CD4-positive, alpha-beta T cell treated with Interleukin-15 for 1 hour (primary cell): ENCODE data around the gene TMEM270.

Experiments
- DNase-seq: peaks from one replicate; pipeline ENCODE4 v3.0.0-alpha.2; 2020

Gene TMEM270

DNA sequence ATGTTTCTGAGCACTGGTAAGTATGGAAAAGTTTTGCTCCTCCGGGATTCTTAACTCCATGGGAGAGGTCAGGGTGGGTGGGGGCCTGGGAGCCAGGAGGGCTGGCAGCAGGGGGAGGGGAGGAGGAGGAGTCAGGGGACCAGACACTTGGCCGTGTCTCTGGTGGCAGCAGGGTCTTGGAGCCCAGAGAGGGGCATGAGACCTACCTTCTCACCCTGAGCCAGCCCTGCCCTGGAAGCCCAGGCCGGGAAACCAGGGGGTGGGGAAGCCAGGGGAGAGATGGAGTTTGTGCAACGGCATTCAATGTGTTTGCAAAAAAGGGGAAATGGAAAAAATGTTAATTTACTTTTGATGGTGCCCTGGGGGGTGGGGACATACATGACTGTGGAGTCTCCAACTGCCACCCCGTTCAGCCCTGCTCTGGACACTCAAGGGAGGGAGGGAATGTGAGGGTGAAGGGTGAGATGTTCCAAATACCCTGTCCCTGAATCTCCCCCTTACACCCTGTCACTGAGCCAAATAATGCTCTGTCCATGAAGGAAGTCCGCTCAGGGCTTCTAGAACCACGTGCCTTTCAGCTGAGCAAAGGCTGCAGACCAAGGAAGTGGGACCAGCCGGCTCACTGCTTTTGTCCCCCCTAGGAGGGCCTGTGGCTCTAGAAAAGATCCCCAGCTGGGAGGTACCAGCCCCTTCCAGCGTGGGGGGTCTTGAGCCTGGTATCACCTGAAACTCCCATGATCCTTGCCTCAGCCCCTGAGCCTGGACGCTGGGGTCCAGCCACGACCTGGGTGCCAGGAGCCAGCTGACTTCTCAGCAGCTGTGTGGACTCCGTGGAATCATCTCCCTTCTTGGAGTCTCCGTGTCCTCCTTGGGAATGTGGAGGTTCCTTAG lies 48.3 kb downstream of the TMEM270 start:
- no peak for DNase-seq

DNA sequence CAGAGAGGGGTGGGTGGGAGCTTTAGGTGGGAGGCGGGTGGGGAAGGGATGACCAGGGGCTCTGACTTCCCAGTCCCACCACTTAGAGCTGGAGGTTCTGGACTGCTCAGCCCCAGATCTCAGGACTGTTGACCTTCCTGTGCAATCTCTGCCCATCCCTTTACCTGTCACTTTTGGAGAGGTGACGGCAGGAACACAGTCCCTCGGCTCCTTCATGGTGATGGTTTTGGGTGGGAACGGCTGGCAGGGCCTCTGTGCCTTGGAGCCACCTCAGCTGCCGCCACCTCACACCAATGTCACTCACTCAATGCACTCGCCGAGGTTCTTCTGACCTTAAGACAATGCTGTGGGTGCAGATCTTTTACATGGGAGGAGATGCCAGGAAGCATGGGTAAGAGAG lies 49.0 kb downstream of the TMEM270 start:
- DNase-seq: no peak

DNA sequence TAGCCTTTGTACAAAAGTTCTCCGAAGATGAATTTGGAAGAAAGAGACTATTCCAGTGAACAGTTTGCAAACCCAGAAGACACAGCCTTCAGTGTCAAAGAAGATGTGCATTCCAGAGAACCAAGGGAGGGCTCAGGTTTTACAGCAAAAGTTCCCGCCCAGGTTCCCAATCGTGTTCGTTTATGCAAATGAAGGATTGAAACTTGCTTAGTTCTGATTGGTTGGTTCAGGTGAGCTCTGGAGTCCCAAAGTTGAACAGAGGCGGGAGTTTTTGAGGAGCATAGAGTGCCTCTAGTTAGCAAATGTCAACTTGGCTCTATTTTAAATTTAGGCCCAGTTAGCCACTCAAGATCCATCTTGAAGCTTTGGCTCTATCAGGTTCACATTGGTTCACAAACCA lies 51.3 kb downstream of the TMEM270 start:
- DNase-seq: no peak
